Measurements from ENCODE around the gene GCN1.

DNA sequence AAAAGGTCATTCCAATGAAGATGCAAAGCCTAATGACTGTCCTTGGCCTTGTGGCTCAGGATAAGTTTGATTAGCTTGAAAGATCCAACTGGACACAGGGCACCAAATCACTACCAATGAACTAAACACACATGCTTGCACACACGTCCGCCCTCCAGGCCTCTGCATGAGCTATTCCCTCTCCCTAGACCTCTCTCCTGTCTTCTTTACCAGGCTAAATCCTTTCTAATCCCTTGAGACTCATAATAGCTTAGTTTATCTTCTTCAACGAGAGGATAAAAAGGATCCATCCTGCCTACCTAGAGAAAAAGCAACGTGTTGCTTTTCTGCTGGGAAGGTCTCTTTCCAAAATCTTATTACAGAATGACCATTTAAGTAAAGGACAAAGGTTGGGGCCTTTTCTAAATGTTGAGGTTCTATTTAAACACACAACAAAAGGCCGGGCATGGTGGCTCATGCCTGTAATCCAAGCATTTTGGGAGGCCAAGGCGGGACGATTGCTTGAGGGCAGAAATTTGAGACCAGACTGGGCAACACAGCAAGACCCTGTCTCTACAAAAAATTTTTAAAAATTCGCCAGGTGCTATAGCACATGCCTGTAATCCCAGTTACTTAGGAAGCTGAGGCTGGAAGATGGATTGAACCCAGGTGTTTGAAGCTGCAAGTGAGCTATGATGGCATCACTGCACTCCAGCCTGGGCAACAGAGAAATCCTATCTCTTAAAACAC lies 48.6 kb upstream of the GCN1 start:
- TF ChIP-seq, protein P1, sequence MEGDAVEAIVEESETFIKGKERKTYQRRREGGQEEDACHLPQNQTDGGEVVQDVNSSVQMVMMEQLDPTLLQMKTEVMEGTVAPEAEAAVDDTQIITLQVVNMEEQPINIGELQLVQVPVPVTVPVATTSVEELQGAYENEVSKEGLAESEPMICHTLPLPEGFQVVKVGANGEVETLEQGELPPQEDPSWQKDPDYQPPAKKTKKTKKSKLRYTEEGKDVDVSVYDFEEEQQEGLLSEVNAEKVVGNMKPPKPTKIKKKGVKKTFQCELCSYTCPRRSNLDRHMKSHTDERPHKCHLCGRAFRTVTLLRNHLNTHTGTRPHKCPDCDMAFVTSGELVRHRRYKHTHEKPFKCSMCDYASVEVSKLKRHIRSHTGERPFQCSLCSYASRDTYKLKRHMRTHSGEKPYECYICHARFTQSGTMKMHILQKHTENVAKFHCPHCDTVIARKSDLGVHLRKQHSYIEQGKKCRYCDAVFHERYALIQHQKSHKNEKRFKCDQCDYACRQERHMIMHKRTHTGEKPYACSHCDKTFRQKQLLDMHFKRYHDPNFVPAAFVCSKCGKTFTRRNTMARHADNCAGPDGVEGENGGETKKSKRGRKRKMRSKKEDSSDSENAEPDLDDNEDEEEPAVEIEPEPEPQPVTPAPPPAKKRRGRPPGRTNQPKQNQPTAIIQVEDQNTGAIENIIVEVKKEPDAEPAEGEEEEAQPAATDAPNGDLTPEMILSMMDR (tag by site-specific recombination; IDR thresholded peaks at IDR 0.05) = no peak
- TF ChIP-seq ZNF621 (tag by site-specific recombination; IDR thresholded peaks at IDR 0.05) (no peak), ZBTB48 (tag by site-specific recombination; IDR thresholded peaks at IDR 0.05) (no peak), ZNF677 (tag by site-specific recombination; IDR thresholded peaks at IDR 0.05) (no peak), ZNF416 (tag by site-specific recombination; IDR thresholded peaks at IDR 0.05) (no peak), ZEB2 (tag by site-specific recombination; IDR thresholded peaks at IDR 0.05) (no peak), YY1 (tag by site-specific recombination; IDR thresholded peaks at IDR 0.05) (no peak)
- TF ChIP-seq, protein P2, sequence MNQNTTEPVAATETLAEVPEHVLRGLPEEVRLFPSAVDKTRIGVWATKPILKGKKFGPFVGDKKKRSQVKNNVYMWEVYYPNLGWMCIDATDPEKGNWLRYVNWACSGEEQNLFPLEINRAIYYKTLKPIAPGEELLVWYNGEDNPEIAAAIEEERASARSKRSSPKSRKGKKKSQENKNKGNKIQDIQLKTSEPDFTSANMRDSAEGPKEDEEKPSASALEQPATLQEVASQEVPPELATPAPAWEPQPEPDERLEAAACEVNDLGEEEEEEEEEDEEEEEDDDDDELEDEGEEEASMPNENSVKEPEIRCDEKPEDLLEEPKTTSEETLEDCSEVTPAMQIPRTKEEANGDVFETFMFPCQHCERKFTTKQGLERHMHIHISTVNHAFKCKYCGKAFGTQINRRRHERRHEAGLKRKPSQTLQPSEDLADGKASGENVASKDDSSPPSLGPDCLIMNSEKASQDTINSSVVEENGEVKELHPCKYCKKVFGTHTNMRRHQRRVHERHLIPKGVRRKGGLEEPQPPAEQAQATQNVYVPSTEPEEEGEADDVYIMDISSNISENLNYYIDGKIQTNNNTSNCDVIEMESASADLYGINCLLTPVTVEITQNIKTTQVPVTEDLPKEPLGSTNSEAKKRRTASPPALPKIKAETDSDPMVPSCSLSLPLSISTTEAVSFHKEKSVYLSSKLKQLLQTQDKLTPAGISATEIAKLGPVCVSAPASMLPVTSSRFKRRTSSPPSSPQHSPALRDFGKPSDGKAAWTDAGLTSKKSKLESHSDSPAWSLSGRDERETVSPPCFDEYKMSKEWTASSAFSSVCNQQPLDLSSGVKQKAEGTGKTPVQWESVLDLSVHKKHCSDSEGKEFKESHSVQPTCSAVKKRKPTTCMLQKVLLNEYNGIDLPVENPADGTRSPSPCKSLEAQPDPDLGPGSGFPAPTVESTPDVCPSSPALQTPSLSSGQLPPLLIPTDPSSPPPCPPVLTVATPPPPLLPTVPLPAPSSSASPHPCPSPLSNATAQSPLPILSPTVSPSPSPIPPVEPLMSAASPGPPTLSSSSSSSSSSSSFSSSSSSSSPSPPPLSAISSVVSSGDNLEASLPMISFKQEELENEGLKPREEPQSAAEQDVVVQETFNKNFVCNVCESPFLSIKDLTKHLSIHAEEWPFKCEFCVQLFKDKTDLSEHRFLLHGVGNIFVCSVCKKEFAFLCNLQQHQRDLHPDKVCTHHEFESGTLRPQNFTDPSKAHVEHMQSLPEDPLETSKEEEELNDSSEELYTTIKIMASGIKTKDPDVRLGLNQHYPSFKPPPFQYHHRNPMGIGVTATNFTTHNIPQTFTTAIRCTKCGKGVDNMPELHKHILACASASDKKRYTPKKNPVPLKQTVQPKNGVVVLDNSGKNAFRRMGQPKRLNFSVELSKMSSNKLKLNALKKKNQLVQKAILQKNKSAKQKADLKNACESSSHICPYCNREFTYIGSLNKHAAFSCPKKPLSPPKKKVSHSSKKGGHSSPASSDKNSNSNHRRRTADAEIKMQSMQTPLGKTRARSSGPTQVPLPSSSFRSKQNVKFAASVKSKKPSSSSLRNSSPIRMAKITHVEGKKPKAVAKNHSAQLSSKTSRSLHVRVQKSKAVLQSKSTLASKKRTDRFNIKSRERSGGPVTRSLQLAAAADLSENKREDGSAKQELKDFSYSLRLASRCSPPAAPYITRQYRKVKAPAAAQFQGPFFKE (tag by site-specific recombination; IDR thresholded peaks at IDR 0.05; ENCODE audit: borderline replicate concordance) = no peak
- TF ChIP-seq, protein P3, sequence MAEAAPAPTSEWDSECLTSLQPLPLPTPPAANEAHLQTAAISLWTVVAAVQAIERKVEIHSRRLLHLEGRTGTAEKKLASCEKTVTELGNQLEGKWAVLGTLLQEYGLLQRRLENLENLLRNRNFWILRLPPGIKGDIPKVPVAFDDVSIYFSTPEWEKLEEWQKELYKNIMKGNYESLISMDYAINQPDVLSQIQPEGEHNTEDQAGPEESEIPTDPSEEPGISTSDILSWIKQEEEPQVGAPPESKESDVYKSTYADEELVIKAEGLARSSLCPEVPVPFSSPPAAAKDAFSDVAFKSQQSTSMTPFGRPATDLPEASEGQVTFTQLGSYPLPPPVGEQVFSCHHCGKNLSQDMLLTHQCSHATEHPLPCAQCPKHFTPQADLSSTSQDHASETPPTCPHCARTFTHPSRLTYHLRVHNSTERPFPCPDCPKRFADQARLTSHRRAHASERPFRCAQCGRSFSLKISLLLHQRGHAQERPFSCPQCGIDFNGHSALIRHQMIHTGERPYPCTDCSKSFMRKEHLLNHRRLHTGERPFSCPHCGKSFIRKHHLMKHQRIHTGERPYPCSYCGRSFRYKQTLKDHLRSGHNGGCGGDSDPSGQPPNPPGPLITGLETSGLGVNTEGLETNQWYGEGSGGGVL (tag by site-specific recombination; IDR thresholded peaks at IDR 0.05) = no peak
